H9 (cell line): ENCODE data around the gene RAD51D. TPM values are rescaled to one million over a fixed set of nuclear protein-coding genes. Genes with fewer than 3 reads are reported as not detected.

Experiments
- DNase-seq: peaks from one replicate; pipeline ENCODE4 v3.0.0-alpha.2; 2017
- H2AFZ ChIP-seq: one replicate; pipeline ENCODE4 v1.6.1; 2013; ENCODE audit warnings: mild to moderate bottlenecking, low read length, control low read depth, moderate library complexity
- H2AK5ac ChIP-seq: 2 replicates; pipeline ENCODE4 v1.6.1; 2013; ENCODE audit warnings: low read length, control low read depth, mixed read lengths; ENCODE audit not compliant: insufficient read length
- H2BK120ac ChIP-seq: one replicate; pipeline ENCODE4 v1.6.1; 2013; ENCODE audit warnings: low read depth, mild to moderate bottlenecking, low read length, control low read depth, inconsistent platforms; ENCODE audit not compliant: poor library complexity, severe bottlenecking
- H2BK12ac ChIP-seq: 2 replicates; pipeline ENCODE4 v1.6.1; 2013; ENCODE audit warnings: low read length, control low read depth, mixed read lengths, low read depth; ENCODE audit not compliant: insufficient read length
- H2BK15ac ChIP-seq: 2 replicates; pipeline ENCODE4 v1.6.1; 2013; ENCODE audit warnings: low read depth, low read length, control low read depth
- H2BK20ac ChIP-seq: one replicate; pipeline ENCODE4 v1.6.1; 2013; ENCODE audit warnings: low read depth, mild to moderate bottlenecking, low read length, control low read depth, inconsistent platforms; ENCODE audit not compliant: poor library complexity, severe bottlenecking
- H2BK5ac ChIP-seq: 2 replicates; pipeline ENCODE4 v1.6.1; 2013; ENCODE audit warnings: low read length, control low read depth, mixed read lengths; ENCODE audit not compliant: insufficient read length
- H3K14ac ChIP-seq: 2 replicates; pipeline ENCODE4 v1.6.1; 2013; ENCODE audit warnings: low read length, control low read depth; ENCODE audit not compliant: insufficient read depth
- H3K18ac ChIP-seq: 2 replicates; pipeline ENCODE4 v1.6.1; 2013; ENCODE audit warnings: low read depth, mild to moderate bottlenecking, mixed read lengths, low read length, control low read depth; ENCODE audit not compliant: insufficient read length
- H3K23ac ChIP-seq: 2 replicates; pipeline ENCODE4 v1.6.1; 2013; ENCODE audit warnings: low read length, control low read depth, mixed read lengths, low read depth; ENCODE audit not compliant: insufficient read length
- H3K23me2 ChIP-seq: 2 replicates; pipeline ENCODE4 v1.6.1; 2013; ENCODE audit warnings: low read depth, mild to moderate bottlenecking, mixed read lengths, low read length, control low read depth; ENCODE audit not compliant: insufficient read length, poor library complexity, severe bottlenecking
- H3K27ac ChIP-seq: 2 replicates; pipeline ENCODE4 v1.5.1; 2013; ENCODE audit warnings: low read length, control low read depth, mixed read lengths, low read depth; ENCODE audit not compliant: insufficient read length
- H3K27me3 ChIP-seq: 2 replicates; pipeline ENCODE4 v1.6.1; 2013; ENCODE audit warnings: low read length, control low read depth, inconsistent platforms; ENCODE audit not compliant: insufficient read depth
- H3K4ac ChIP-seq: 2 replicates; pipeline ENCODE4 v1.6.1; 2013; ENCODE audit warnings: low read depth, mild to moderate bottlenecking, control low read depth, inconsistent platforms, low read length, moderate library complexity
- H3K4me1 ChIP-seq: 2 replicates; pipeline ENCODE4 v1.6.1; 2013; ENCODE audit warnings: low read length, control low read depth, inconsistent platforms; ENCODE audit not compliant: insufficient read depth
- H3K4me2 ChIP-seq: 2 replicates; pipeline ENCODE4 v1.6.1; 2013; ENCODE audit warnings: low read length, control low read depth, mixed read lengths; ENCODE audit not compliant: insufficient read length, insufficient read depth
- H3K56ac ChIP-seq: 2 replicates; pipeline ENCODE4 v1.6.1; 2013; ENCODE audit warnings: low read depth, mild to moderate bottlenecking, mixed read lengths, low read length, control low read depth; ENCODE audit not compliant: insufficient read length
- H3K79me1 ChIP-seq: 2 replicates; pipeline ENCODE4 v1.6.1; 2013; ENCODE audit warnings: low read depth, mild to moderate bottlenecking, moderate library complexity, low read length, control low read depth, inconsistent platforms; ENCODE audit not compliant: insufficient read depth, poor library complexity, severe bottlenecking
- H3K79me2 ChIP-seq: 2 replicates; pipeline ENCODE4 v1.6.1; 2013; ENCODE audit warnings: low read length, control low read depth, inconsistent platforms; ENCODE audit not compliant: insufficient read depth
- H3K9ac ChIP-seq: 2 replicates; pipeline ENCODE4 v1.6.1; 2013; ENCODE audit warnings: low read length, control low read depth, mixed read lengths; ENCODE audit not compliant: insufficient read length; ENCODE audit errors: extremely low read depth
- H3K9me3 ChIP-seq: one replicate; pipeline ENCODE4 v1.6.1; 2013; ENCODE audit warnings: low read depth, low read length, inconsistent platforms; ENCODE audit not compliant: control insufficient read depth
- H3T11ph ChIP-seq: one replicate; pipeline ENCODE4 v1.6.1; 2013; ENCODE audit warnings: mild to moderate bottlenecking, low read length, control low read depth, inconsistent platforms
- H4K20me1 ChIP-seq: one replicate; pipeline ENCODE4 v1.6.1; 2013; ENCODE audit not compliant: control insufficient read depth, insufficient read length, insufficient read depth
- H4K5ac ChIP-seq: 2 replicates; pipeline ENCODE4 v1.6.1; 2013; ENCODE audit warnings: low read depth, mild to moderate bottlenecking, mixed read lengths, low read length, control low read depth; ENCODE audit not compliant: insufficient read length
- H4K8ac ChIP-seq: replicated peaks from 2 replicates; pipeline ENCODE4 v1.6.1; 2013; ENCODE audit warnings: low read length, control low read depth, mixed read lengths, low read depth; ENCODE audit not compliant: insufficient read length
- H4K91ac ChIP-seq: 2 replicates; pipeline ENCODE4 v1.6.1; 2013; ENCODE audit warnings: low read depth, mild to moderate bottlenecking, moderate library complexity, mixed read lengths, low read length, control low read depth; ENCODE audit not compliant: insufficient read length
- H3K27ac Mint-ChIP-seq, 3 experiments: 2 replicates in 2 of 3; 3 replicates in 1 of 3; pipeline ENCODE4 v1.8.0; 2020 to 2021; ENCODE audit warnings: mixed read lengths in 3 of 3, mild to moderate bottlenecking in 1 of 3, moderate library complexity in 1 of 3
- H3K27me3 Mint-ChIP-seq: 2 replicates; pipeline ENCODE4 v1.8.0; 2021; ENCODE audit warnings: low read depth, mild to moderate bottlenecking, moderate library complexity, mixed read lengths
- H3K36me3 Mint-ChIP-seq, 3 experiments: 2 replicates in 2 of 3; 3 replicates in 1 of 3; pipeline ENCODE4 v1.8.0; 2020 to 2021; ENCODE audit warnings: low read depth in 3 of 3, mixed read lengths in 3 of 3; ENCODE audit not compliant: insufficient read depth in 1 of 3
- H3K4me1 Mint-ChIP-seq, 2 experiments: 2 replicates each; pipeline ENCODE4 v1.8.0; 2020; ENCODE audit warnings: mixed read lengths in 2 of 2
- H3K4me3 Mint-ChIP-seq, 2 experiments: 2 replicates in 1 of 2; 3 replicates in 1 of 2; pipeline ENCODE4 v1.8.0; 2020 to 2021; ENCODE audit warnings: mild to moderate bottlenecking in 2 of 2, mixed read lengths in 2 of 2, moderate library complexity in 1 of 2
- H3K9me3 Mint-ChIP-seq, 2 experiments: 2 replicates in 1 of 2; 3 replicates in 1 of 2; pipeline ENCODE4 v1.8.0; 2020; ENCODE audit warnings: mild to moderate bottlenecking in 2 of 2, mixed read lengths in 2 of 2, moderate library complexity in 1 of 2
- WGBS: extraction: QIAGEN DNeasy Blood & Tissue Kit; methylation state at CpG from one replicate; pipeline ENCODE4 v1.1.7; 2013; ENCODE audit warnings: missing lambda C conversion rate, low lambda C conversion rate, mixed read lengths; ENCODE audit not compliant: insufficient read length; ENCODE audit errors: extremely low coverage; 5-methylcytosine and 5-hydroxymethylcytosine counted together
- total RNA-seq: library from RNA; stranded (reverse); gene quantifications from 2 replicates; pipeline ENCODE4 v1.2.1, GENCODE V29; 2021
- TF ChIP-seq, protein P1 (sequence below): fragments of 200-600 bp; sonication (generic); conservative IDR thresholded peaks from 3 replicates; pipeline ENCODE4 v1.8.0; 2021; ENCODE audit warnings: antibody characterized with exemption, mild to moderate bottlenecking

The RAD51D gene
- total RNA-seq, 1 experiment from 2014 or later: 15.8 TPM

DNA sequence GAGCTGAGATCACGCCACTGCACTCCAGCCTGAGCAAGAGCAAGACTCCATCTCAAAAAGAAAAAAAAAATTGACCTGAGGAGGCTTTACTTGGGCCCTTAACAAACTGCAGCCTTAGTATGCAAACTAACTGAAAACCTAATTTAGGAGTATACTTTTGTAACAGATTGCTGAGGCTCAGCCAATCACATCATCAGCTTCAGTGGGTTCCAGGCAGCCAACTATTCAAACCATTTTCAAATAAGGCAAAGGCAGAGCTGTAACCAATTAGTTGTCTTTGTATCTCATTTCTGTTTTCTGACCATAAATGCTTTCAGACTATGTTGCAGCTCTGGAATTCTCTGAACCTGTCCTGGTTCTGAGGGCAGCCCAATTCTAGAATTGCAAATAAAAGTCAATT is 23.9 kb downstream of the RAD51D start:
- no CpG with 5 or more reads among the region's 1 CpG for WGBS

More for the DNA sequence above, 23.9 kb downstream of the RAD51D start:
- no peaks in the 10 kb centered on the region for H3K4me1 ChIP-seq
- peaks cover 4 to 13% (median 12%) of the 10 kb centered on the region in 3 experiments; a peak in 4 of 7 replicates for H3K36me3 Mint-ChIP-seq
- H3K27me3 ChIP-seq: no peaks in the 10 kb centered on the region
- H3K4me1 Mint-ChIP-seq: 0 out of 4 replicates have a peak, but pooled peaks cover 0 to 3% of the 10 kb centered on the region in 2 experiments
- H3K27me3 Mint-ChIP-seq: no peaks in the 10 kb centered on the region
- H3K79me2 ChIP-seq: no peaks in the 10 kb centered on the region
- H4K20me1 ChIP-seq: no peaks in the 10 kb centered on the region
- no peaks in the 10 kb centered on the region for H3K79me1 ChIP-seq
- H2BK20ac ChIP-seq: no peak overlapping the region
- no peak for DNase-seq
- H4K8ac ChIP-seq: no peak overlapping the region
- no peak overlapping the region for H3K23ac ChIP-seq
- no peak overlapping the region for H3K4me2 ChIP-seq
- TF ChIP-seq, protein P1, sequence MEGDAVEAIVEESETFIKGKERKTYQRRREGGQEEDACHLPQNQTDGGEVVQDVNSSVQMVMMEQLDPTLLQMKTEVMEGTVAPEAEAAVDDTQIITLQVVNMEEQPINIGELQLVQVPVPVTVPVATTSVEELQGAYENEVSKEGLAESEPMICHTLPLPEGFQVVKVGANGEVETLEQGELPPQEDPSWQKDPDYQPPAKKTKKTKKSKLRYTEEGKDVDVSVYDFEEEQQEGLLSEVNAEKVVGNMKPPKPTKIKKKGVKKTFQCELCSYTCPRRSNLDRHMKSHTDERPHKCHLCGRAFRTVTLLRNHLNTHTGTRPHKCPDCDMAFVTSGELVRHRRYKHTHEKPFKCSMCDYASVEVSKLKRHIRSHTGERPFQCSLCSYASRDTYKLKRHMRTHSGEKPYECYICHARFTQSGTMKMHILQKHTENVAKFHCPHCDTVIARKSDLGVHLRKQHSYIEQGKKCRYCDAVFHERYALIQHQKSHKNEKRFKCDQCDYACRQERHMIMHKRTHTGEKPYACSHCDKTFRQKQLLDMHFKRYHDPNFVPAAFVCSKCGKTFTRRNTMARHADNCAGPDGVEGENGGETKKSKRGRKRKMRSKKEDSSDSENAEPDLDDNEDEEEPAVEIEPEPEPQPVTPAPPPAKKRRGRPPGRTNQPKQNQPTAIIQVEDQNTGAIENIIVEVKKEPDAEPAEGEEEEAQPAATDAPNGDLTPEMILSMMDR: no peak
- H3K4me3 Mint-ChIP-seq: no peak overlapping the region
- no peaks in the 10 kb centered on the region for H3K9me3 ChIP-seq
- H2BK12ac ChIP-seq: no peak overlapping the region
- H2AFZ ChIP-seq: no peak overlapping the region
- H3K9ac ChIP-seq: no peak overlapping the region
- H4K91ac ChIP-seq: no peak overlapping the region
- H3K27ac Mint-ChIP-seq: no peak overlapping the region
- H3K9me3 Mint-ChIP-seq: no peaks in the 10 kb centered on the region
- no peaks in the 10 kb centered on the region for H3K23me2 ChIP-seq
- H2BK5ac ChIP-seq: no peak overlapping the region
- no peak overlapping the region for H3T11ph ChIP-seq
- no peak overlapping the region for H2AK5ac ChIP-seq
- H4K5ac ChIP-seq: no peak overlapping the region
- no peak overlapping the region for H3K56ac ChIP-seq
- no peak overlapping the region for H3K18ac ChIP-seq
- no peak overlapping the region for H2BK120ac ChIP-seq
- no peak overlapping the region for H2BK15ac ChIP-seq
- no peak overlapping the region for H3K4ac ChIP-seq
- no peak overlapping the region for H3K27ac ChIP-seq
- no peak overlapping the region for H3K14ac ChIP-seq
